Right atrium auricular region (tissue), 2 donors: ENCODE measurements around the gene FAM50B. TPM values are rescaled to one million over a fixed set of nuclear protein-coding genes. Genes with fewer than 3 reads are reported as not detected.
"Not testable (repeated sequence)": the region's sequence is repeated elsewhere in the genome, so short reads cannot be mapped to it uniquely, and the experiment has no call there.

Experiments
- DNase-seq: peaks from one replicate; pipeline ENCODE4 v3.0.0-alpha.2; 2019; ENCODE audit warnings: low spot score
- H3K27ac ChIP-seq, 2 donors: fragments of 200-600 bp; sonication (generic); 1 replicate in 1 of 2; 2 replicates in 1 of 2; pipeline ENCODE4 v1.5.1; 2016 to 2019
- H3K27me3 ChIP-seq, 2 donors: fragments of 200-600 bp; sonication (generic); one replicate each; pipeline versions ENCODE4 v1.5.1 to v1.6.0; 2017 to 2019
- H3K36me3 ChIP-seq: fragments of 200-600 bp; sonication (generic); one replicate; pipeline ENCODE4 v1.5.1; 2016
- H3K4me1 ChIP-seq, 2 donors: fragments of 200-600 bp; sonication (generic); one replicate each; pipeline versions ENCODE4 v1.5.1 to v1.6.0; 2017 to 2019
- H3K4me3 ChIP-seq, 2 donors: fragments of 200-600 bp; sonication (generic); 1 replicate in 1 of 2; 2 replicates in 1 of 2; pipeline ENCODE4 v1.5.1; 2017 to 2019; ENCODE audit warnings: mild to moderate bottlenecking in 1 of 2, moderate library complexity in 1 of 2
- H3K9me3 ChIP-seq, 2 donors: fragments of 200-600 bp; sonication (generic); one replicate each; pipeline ENCODE4 v1.5.1; 2019
- CTCF ChIP-seq, 2 donors: fragments of 200-600 bp; sonication (generic); IDR thresholded peaks; one replicate each; pipeline ENCODE4 v1.5.1; 2019; ENCODE audit warnings: antibody characterized with exemption in 2 of 2
- total RNA-seq, 2 donors: library from RNA; depleted of rRNA; stranded (reverse); fragments of >200 nt; gene quantifications; one replicate each; pipeline ENCODE4 v1.1.0, GENCODE V29; 2016

The FAM50B gene
- total RNA-seq, 2 donors from 2014 or later = 10.0 to 19.6 TPM

DNA sequence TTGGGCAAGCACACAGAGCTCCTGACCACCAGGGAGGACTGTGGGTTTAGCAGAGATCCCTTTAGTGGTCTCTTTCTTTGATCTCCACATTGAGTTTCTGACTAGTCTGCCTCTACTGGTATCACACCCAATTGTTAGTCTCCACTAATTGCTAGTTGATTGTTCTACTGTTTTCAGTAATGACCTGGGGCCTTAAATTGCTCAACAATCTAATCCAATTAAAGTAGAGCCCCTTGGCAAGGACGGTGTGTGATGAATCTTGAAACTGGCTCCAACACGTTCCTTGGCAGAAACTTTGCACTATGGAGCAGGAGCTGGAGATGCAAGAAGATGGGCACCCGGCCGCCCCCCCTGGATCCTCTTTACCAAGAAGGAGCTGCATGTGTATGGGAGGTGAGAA, 12.3 kb downstream of the FAM50B start:
- DNase-seq = no peak
- Histone ChIP-seq H3K4me3 (no peak overlapping the region), H3K4me1 (no peaks in the 10 kb centered on the region), H3K27ac (no peak overlapping the region), H3K9me3 (peaks cover 0 to 18% of the 10 kb centered on the region in 2 donors), H3K36me3 (no peaks in the 10 kb centered on the region), H3K27me3 (no peaks in the 10 kb centered on the region)
- no peak for TF ChIP-seq CTCF (IDR thresholded peaks at IDR 0.05)

DNA sequence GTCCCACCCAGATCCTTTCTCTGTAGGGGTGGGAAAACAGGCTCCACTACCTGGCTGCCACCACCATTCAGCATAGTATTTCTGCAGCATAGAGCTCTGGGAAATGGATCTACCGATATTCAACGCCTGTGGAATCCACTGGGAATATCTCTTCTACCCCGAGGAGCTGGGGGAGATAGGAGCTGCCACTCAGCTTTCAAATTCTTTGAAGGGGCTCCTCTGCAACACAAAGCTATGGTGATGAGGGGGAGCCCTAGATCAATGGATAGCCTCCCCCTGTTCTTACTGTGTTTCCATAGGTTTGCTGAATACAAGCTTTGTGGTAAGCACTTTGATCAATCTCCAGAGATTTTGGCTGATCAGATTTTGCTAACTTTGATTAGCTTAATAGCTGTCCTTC, 12.9 kb downstream of the FAM50B start:
- H3K27ac ChIP-seq = no peak overlapping the region
- DNase-seq = no peak
- TF ChIP-seq CTCF (IDR thresholded peaks at IDR 0.05) = no peak
- no peaks in the 10 kb centered on the region for H3K27me3 ChIP-seq
- no peak overlapping the region for H3K4me3 ChIP-seq
- no peaks in the 10 kb centered on the region for H3K36me3 ChIP-seq
- no peaks in the 10 kb centered on the region for H3K4me1 ChIP-seq
- peaks cover 0 to 18% of the 10 kb centered on the region in 2 donors for H3K9me3 ChIP-seq

- H3K27me3 ChIP-seq, H3K4me3 ChIP-seq, H3K27ac ChIP-seq, H3K4me1 ChIP-seq, H3K36me3 ChIP-seq, DNase-seq: not testable (repeated sequence)
- H3K9me3 ChIP-seq = peaks cover 0 to 18% of the 10 kb centered on the region in 2 donors
Observed at GRCh38 chr6:3863322-3863721, 14.1 kb downstream of the FAM50B start.

- no peak for DNase-seq
- Histone ChIP-seq H3K4me1 (no peaks in the 10 kb centered on the region), H3K27ac (no peak overlapping the region), H3K36me3 (no peaks in the 10 kb centered on the region), H3K9me3 (peaks cover 0 to 8% of the 10 kb centered on the region in 2 donors), H3K4me3 (no peak overlapping the region), H3K27me3 (no peaks in the 10 kb centered on the region)
- no peak for TF ChIP-seq CTCF (IDR thresholded peaks at IDR 0.05)
Observed at GRCh38 chr6:3865463-3865862, 16.3 kb downstream of the FAM50B start.

- H3K27me3 ChIP-seq = no peaks in the 10 kb centered on the region
- H3K9me3 ChIP-seq = no peaks in the 10 kb centered on the region
- no peak overlapping the region for H3K4me3 ChIP-seq
- peak; percentile 43 for DNase-seq
- H3K27ac ChIP-seq = no peak overlapping the region
- no peak for TF ChIP-seq CTCF (IDR thresholded peaks at IDR 0.05)
- no peaks in the 10 kb centered on the region for H3K4me1 ChIP-seq
- H3K36me3 ChIP-seq = no peaks in the 10 kb centered on the region
Observed at GRCh38 chr6:3867641-3868502, 18.7 kb downstream of the FAM50B start.

DNA sequence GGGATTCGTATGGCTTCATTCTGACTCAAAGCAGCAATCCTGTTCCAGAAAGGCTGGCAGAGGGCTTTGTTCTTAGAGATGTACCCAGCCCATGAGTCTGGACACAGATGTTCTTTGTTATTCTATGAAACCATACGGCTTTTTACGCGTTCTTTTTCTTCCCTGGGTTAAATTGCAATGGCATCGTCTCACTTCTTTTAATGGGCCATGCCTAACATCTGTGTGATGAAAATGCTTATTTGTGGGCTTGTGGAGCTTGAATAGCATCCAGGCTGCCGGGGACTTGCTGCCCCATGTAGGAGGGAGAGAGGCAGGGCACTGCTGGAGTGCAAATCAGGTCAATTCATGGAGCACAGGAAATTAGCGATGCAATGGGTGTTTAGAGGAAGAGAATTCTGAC, 19.4 kb downstream of the FAM50B start:
- Histone ChIP-seq H3K4me3 (no peak overlapping the region), H3K4me1 (no peaks in the 10 kb centered on the region), H3K27ac (no peak overlapping the region), H3K36me3 (no peaks in the 10 kb centered on the region), H3K27me3 (no peaks in the 10 kb centered on the region), H3K9me3 (no peaks in the 10 kb centered on the region)
- no peak for DNase-seq
- no peak for TF ChIP-seq CTCF (IDR thresholded peaks at IDR 0.05)
